ENCODE results near the gene RS1. TPM values are rescaled to one million over a fixed set of nuclear protein-coding genes. Genes with fewer than 3 reads are reported as not detected.

The RS1 gene
- not detected in 2 replicates for polyA plus RNA-seq (2011; rRNA removed)
- not detected in 2 replicates for polyA minus RNA-seq (2011; rRNA and poly(A)+ RNA removed)

GRCh38 chrX:18672008-18672407 lies at the start of gene RS1:
RS1 (minus strand) TSS chrX:18672108; CDS start chrX:18672068, 40 bp downstream.
- CTCF ChIA-PET, result interaction anchor here (1.2 kb wide), 1 partner anchor 262 kb away, joined by 3 read pairs; no protein-coding TSS in a partner anchor
- TF ChIP-seq CTCF (IDR thresholded peaks at IDR 0.05; ENCODE audit: low read depth, low read length), result no peak
- POLR2A ChIA-PET, result no interaction called here
- no peak within 1 kb of the TSS for H3K4me3 ChIP-seq (ENCODE audit: low read depth, low read length)
- no peaks in the 10 kb centered on the region for H3K27me3 ChIP-seq (ENCODE audit: control insufficient read depth, insufficient read depth, low read length)
- no peaks in the 10 kb centered on the region for H3K9me3 ChIP-seq (ENCODE audit: control insufficient read depth, insufficient read depth, low read length)
- no peak within 1 kb of the TSS for H3K27ac ChIP-seq (ENCODE audit: low read depth, low read length)
- DNase-seq (ENCODE audit: low read depth, low spot score), result no peak

GRCh38 chrX:18719852-18720251 lies 47.9 kb upstream of the RS1 start:
- ChIA-PET CTCF (no interaction called here), POLR2A (no interaction called here)
- no peak for DNase-seq (ENCODE audit: low read depth, low spot score)
- no peak overlapping the region for H3K27ac ChIP-seq (ENCODE audit: low read depth, low read length)
- no peak for TF ChIP-seq CTCF (IDR thresholded peaks at IDR 0.05; ENCODE audit: low read depth, low read length)
- no peaks in the 10 kb centered on the region for H3K27me3 ChIP-seq (ENCODE audit: control insufficient read depth, insufficient read depth, low read length)
- no peaks in the 10 kb centered on the region for H3K9me3 ChIP-seq (ENCODE audit: control insufficient read depth, insufficient read depth, low read length)
- no peak overlapping the region for H3K4me3 ChIP-seq (ENCODE audit: low read depth, low read length)

- Histone ChIP-seq H3K27me3 (ENCODE audit: control insufficient read depth, insufficient read depth, low read length) (no peaks in the 10 kb centered on the region), H3K9me3 (ENCODE audit: control insufficient read depth, insufficient read depth, low read length) (no peaks in the 10 kb centered on the region), H3K4me3 (ENCODE audit: low read depth, low read length) (no peak overlapping the region), H3K27ac (ENCODE audit: low read depth, low read length) (no peak overlapping the region)
- POLR2A ChIA-PET, result no interaction called here
- no peak for TF ChIP-seq CTCF (IDR thresholded peaks at IDR 0.05; ENCODE audit: low read depth, low read length)
- DNase-seq (ENCODE audit: low read depth, low spot score), result no peak
- CTCF ChIA-PET, result no interaction called here
Measured at GRCh38 chrX:18714910-18715309, 43.0 kb upstream of the RS1 start.

- no peaks in the 10 kb centered on the region for H3K27me3 ChIP-seq (ENCODE audit: control insufficient read depth, insufficient read depth, low read length)
- H3K4me3 ChIP-seq (ENCODE audit: low read depth, low read length), result no peak overlapping the region
- no peaks in the 10 kb centered on the region for H3K9me3 ChIP-seq (ENCODE audit: control insufficient read depth, insufficient read depth, low read length)
- ChIA-PET POLR2A (no interaction called here), CTCF (no interaction called here)
- TF ChIP-seq CTCF (IDR thresholded peaks at IDR 0.05; ENCODE audit: low read depth, low read length), result no peak
- DNase-seq (ENCODE audit: low read depth, low spot score), result no peak
- H3K27ac ChIP-seq (ENCODE audit: low read depth, low read length), result no peak overlapping the region
Measured at GRCh38 chrX:18709833-18710232, 37.9 kb upstream of the RS1 start.

- Histone ChIP-seq H3K27me3 (ENCODE audit: control insufficient read depth, insufficient read depth, low read length) (no peaks in the 10 kb centered on the region), H3K27ac (ENCODE audit: low read depth, low read length) (no peak within 1 kb of the TSS), H3K9me3 (ENCODE audit: control insufficient read depth, insufficient read depth, low read length) (no peaks in the 10 kb centered on the region), H3K4me3 (ENCODE audit: low read depth, low read length) (no peak within 1 kb of the TSS)
- no peak for TF ChIP-seq CTCF (IDR thresholded peaks at IDR 0.05; ENCODE audit: low read depth, low read length)
- CTCF ChIA-PET, result no interaction called here
- POLR2A ChIA-PET, result no interaction called here
- no peak for DNase-seq (ENCODE audit: low read depth, low spot score)
Measured at GRCh38 chrX:18707426-18708049, 35.6 kb upstream of the RS1 start, which contains the start of gene PPEF1. PPEF1 (plus strand) TSS chrX:18707645; CDS start chrX:18707781, 136 bp downstream.

All from AG04450 (cell line).